K562 (cell line): ENCODE results near the gene ANKRD13D.

Source experiments
- GABPA ChIP-seq: fragments of 200-800 bp; sonication (Bioruptor generic); conservative IDR thresholded peaks from 2 replicates; pipeline ENCODE4 v1.6.1; 2016; ENCODE audit warnings: low read depth, missing genetic modification characterization, missing compliant biosample characterization
- JUN ChIP-seq, 2 experiments: sonication (generic) in 1 of 2; formaldehyde crosslinking in 1 of 2; IDR thresholded peaks; 2 replicates each; pipeline versions ENCODE4 v1.6.1 to v1.8.0; 2012 to 2022; ENCODE audit warnings: borderline replicate concordance in 2 of 2, mild to moderate bottlenecking in 2 of 2, improper control_type of control experiment in 1 of 2, low read depth in 1 of 2, low read length in 1 of 2, missing genetic modification reagents in 1 of 2
- SMAD1 ChIP-seq: fragments of 150-350 bp; IDR thresholded peaks from 2 replicates; pipeline ENCODE4 v1.6.1; 2014; ENCODE audit warnings: low read length, low read depth; ENCODE audit not compliant: partially characterized antibody
- TEAD1 ChIP-seq, 2 experiments: fragments of 450-650 bp in 1 of 2; sonication (generic) in 1 of 2; formaldehyde crosslinking; IDR thresholded peaks; 2 replicates each; pipeline versions ENCODE4 v1.4.0 to v1.8.0; 2020 to 2022; ENCODE audit warnings: mild to moderate bottlenecking in 2 of 2, missing genetic modification reagents in 1 of 2
- TGIF2 ChIP-seq: sonication (generic); formaldehyde crosslinking; IDR thresholded peaks from 2 replicates; pipeline ENCODE4 v1.8.1; 2022; ENCODE audit warnings: mild to moderate bottlenecking, missing genetic modification reagents, moderate library complexity
- TRIM28 ChIP-seq: fragments of 450-650 bp; IDR thresholded peaks from 2 replicates; pipeline ENCODE4 v1.6.1; 2017
- U2AF2 ChIP-seq: fragments of 200-400 bp; formaldehyde crosslinking; optimal IDR thresholded peaks from 2 replicates; pipeline ENCODE3; 2017; ENCODE audit warnings: low read depth, mild to moderate bottlenecking, low read length
- XRCC4 ChIP-seq: IDR thresholded peaks from one replicate; pipeline ENCODE4 v1.6.1; 2011; ENCODE audit not compliant: insufficient read depth, insufficient read length; ENCODE audit errors: extremely low read depth
- ZNF174 ChIP-seq: fragments of 250-450 bp; sonication (Bioruptor Pico); IDR thresholded peaks from 2 replicates; pipeline ENCODE4 v1.4.0; 2020; ENCODE audit warnings: mild to moderate bottlenecking
- ZNF274 ChIP-seq: IDR thresholded peaks from 2 replicates; pipeline ENCODE4 v1.6.1; 2011; ENCODE audit warnings: low read depth, mild to moderate bottlenecking, low read length, moderate library complexity, borderline replicate concordance

GRCh38 chr11:67292671-67293070, 3.6 kb downstream of the ANKRD13D start:
- TF ChIP-seq TGIF2 (CRISPR knock-in tag) (no peak), GABPA (tag) (no peak), U2AF2 (no peak), ZNF174 (no peak), JUN (IDR thresholded peaks at IDR 0.05; ENCODE audit: borderline replicate concordance, low read depth, low read length) (no peak), JUN (CRISPR knock-in tag; IDR thresholded peaks at IDR 0.05; ENCODE audit: borderline replicate concordance) (no peak), ZNF274 (no peak), TRIM28 (no peak), TEAD1 (CRISPR knock-in tag; IDR thresholded peaks at IDR 0.05) (no peak), XRCC4 (no peak), SMAD1 (no peak)
